GM12878 (cell line): ENCODE data around the gene HBZ.

Experiments
- BHLHE40 ChIP-seq, 2 experiments: fragments of 450-650 bp in 1 of 2; IDR thresholded peaks; 2 replicates each; pipeline ENCODE4 v1.6.1; 2011 to 2017; ENCODE audit warnings: low read depth in 2 of 2, borderline replicate concordance in 1 of 2, improper control_type of control experiment in 1 of 2, low read length in 1 of 2, mild to moderate bottlenecking in 1 of 2
- CBFB ChIP-seq: IDR thresholded peaks from 2 replicates; pipeline ENCODE4 v1.6.1; 2016; ENCODE audit warnings: antibody characterized with exemption, low read depth
- CEBPB ChIP-seq, 2 experiments: fragments of 150-350 bp in 1 of 2; IDR thresholded peaks; 2 replicates each; pipeline ENCODE4 v1.6.1; 2012 to 2014; ENCODE audit warnings: low read depth in 2 of 2, low read length in 2 of 2, borderline replicate concordance in 1 of 2, inconsistent platforms in 1 of 2
- GABPA ChIP-seq: IDR thresholded peaks from 2 replicates; pipeline ENCODE4 v1.6.1; 2014; ENCODE audit warnings: antibody characterized with exemption, low read depth, mild to moderate bottlenecking, inconsistent platforms
- NBN ChIP-seq: fragments of 450-650 bp; IDR thresholded peaks from 2 replicates; pipeline ENCODE4 v1.6.1; 2016
- PML ChIP-seq: IDR thresholded peaks from 2 replicates; pipeline ENCODE4 v1.6.1; 2012; ENCODE audit warnings: low read length, inconsistent platforms
- POLR2A ChIP-seq: IDR thresholded peaks from 2 replicates; pipeline ENCODE4 v1.6.1; 2011; ENCODE audit warnings: low read depth, mild to moderate bottlenecking, low read length
- RAD51 ChIP-seq: fragments of 450-650 bp; IDR thresholded peaks from 2 replicates; pipeline ENCODE4 v1.6.1; 2016; ENCODE audit warnings: moderate library complexity, mild to moderate bottlenecking, inconsistent platforms
- SPI1 ChIP-seq: IDR thresholded peaks from 2 replicates; pipeline ENCODE4 v1.6.1; 2011; ENCODE audit warnings: low read depth, mild to moderate bottlenecking, low read length, moderate library complexity, borderline replicate concordance; ENCODE audit not compliant: insufficient read depth
- SRF ChIP-seq, 2 experiments: IDR thresholded peaks; 2 replicates each; pipeline ENCODE4 v1.6.1; 2011; ENCODE audit warnings: low read depth in 2 of 2, low read length in 2 of 2, mild to moderate bottlenecking in 1 of 2, moderate library complexity in 1 of 2
- YY1 ChIP-seq: IDR thresholded peaks from 2 replicates; pipeline ENCODE4 v1.6.1; 2011; ENCODE audit warnings: low read depth, mild to moderate bottlenecking, low read length
- ZNF217 ChIP-seq: fragments of 450-650 bp; IDR thresholded peaks from 2 replicates; pipeline ENCODE4 v1.6.1; 2017; ENCODE audit warnings: antibody characterized with exemption, mild to moderate bottlenecking
- TF ChIP-seq, protein P1 (sequence below), 3 experiments: IDR thresholded peaks in 2 of 3; conservative IDR thresholded peaks in 1 of 3; 2 replicates each; pipeline ENCODE4 v1.5.1; 2011; ENCODE audit warnings: low read depth in 3 of 3, low read length in 3 of 3, mild to moderate bottlenecking in 3 of 3, control low read depth in 2 of 3, moderate library complexity in 2 of 3, inconsistent platforms in 1 of 3, mixed read lengths in 1 of 3; ENCODE audit not compliant: control insufficient read depth in 2 of 3, insufficient read depth in 1 of 3; ENCODE audit errors: extremely low read depth in 1 of 3
- TF ChIP-seq, protein P2 (sequence below): IDR thresholded peaks from 2 replicates; pipeline ENCODE4 v1.6.1; 2011; ENCODE audit warnings: low read depth, low read length, improper control_type of control experiment, borderline replicate concordance

DNA sequence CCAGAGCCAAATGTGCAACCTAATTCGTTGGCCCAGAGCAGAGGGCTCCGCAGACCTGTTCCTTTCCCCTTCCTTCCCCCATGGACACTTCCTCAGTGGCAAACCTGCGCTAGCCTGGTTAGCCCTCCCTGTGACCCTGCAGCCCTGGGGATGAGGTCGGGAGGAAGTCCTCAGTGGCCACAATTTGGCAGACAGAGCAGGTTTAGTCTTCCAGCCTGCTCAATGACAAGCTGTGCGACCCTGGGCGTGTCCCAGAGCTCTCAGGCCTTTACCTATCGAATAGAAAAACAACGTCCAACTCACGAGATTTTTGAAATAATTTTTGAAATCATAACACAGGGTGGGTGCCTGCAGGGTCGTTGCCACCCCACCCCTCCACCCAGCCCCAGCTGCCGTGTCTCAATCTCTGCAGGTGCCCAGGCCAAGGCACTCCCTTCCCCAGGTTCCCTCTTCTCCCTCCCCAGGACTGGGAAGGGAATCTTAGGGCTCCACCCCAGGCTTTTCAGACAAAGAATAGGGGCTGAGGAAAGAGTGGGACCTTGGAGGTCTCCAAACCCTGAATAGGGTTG, 14.8 kb downstream of the HBZ start:
- TF ChIP-seq, protein P1, sequence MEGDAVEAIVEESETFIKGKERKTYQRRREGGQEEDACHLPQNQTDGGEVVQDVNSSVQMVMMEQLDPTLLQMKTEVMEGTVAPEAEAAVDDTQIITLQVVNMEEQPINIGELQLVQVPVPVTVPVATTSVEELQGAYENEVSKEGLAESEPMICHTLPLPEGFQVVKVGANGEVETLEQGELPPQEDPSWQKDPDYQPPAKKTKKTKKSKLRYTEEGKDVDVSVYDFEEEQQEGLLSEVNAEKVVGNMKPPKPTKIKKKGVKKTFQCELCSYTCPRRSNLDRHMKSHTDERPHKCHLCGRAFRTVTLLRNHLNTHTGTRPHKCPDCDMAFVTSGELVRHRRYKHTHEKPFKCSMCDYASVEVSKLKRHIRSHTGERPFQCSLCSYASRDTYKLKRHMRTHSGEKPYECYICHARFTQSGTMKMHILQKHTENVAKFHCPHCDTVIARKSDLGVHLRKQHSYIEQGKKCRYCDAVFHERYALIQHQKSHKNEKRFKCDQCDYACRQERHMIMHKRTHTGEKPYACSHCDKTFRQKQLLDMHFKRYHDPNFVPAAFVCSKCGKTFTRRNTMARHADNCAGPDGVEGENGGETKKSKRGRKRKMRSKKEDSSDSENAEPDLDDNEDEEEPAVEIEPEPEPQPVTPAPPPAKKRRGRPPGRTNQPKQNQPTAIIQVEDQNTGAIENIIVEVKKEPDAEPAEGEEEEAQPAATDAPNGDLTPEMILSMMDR (IDR thresholded peaks at IDR 0.05 in 2 of 3, conservative IDR thresholded peaks at IDR 0.05 in 1 of 3; ENCODE audit: control insufficient read depth in 2 of 3, extremely low read depth in 1 of 3, insufficient read depth in 1 of 3, low read depth in 3 of 3, low read length in 3 of 3): no peak
- TF ChIP-seq CEBPB (IDR thresholded peaks at IDR 0.05; ENCODE audit: borderline replicate concordance in 1 of 2, low read depth in 2 of 2, low read length in 2 of 2) (no peak), POLR2A (no peak), GABPA (no peak), BHLHE40 (IDR thresholded peaks at IDR 0.05; ENCODE audit: borderline replicate concordance in 1 of 2, low read depth in 2 of 2, low read length in 1 of 2) (no peak), CBFB (no peak), PML (no peak), ZNF217 (no peak), YY1 (no peak), RAD51 (no peak), NBN (no peak), SRF (IDR thresholded peaks at IDR 0.05; ENCODE audit: low read depth in 2 of 2, low read length in 2 of 2) (no peak), SPI1 (no peak)
- TF ChIP-seq, protein P2, sequence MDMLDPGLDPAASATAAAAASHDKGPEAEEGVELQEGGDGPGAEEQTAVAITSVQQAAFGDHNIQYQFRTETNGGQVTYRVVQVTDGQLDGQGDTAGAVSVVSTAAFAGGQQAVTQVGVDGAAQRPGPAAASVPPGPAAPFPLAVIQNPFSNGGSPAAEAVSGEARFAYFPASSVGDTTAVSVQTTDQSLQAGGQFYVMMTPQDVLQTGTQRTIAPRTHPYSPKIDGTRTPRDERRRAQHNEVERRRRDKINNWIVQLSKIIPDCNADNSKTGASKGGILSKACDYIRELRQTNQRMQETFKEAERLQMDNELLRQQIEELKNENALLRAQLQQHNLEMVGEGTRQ: no peak
